ENCODE data around the gene SDHB. TPM values are rescaled to one million over a fixed set of nuclear protein-coding genes. Genes with fewer than 3 reads are reported as not detected.

The SDHB gene
- total RNA-seq, 1 experiment from 2014 or later = 336 TPM

DNA sequence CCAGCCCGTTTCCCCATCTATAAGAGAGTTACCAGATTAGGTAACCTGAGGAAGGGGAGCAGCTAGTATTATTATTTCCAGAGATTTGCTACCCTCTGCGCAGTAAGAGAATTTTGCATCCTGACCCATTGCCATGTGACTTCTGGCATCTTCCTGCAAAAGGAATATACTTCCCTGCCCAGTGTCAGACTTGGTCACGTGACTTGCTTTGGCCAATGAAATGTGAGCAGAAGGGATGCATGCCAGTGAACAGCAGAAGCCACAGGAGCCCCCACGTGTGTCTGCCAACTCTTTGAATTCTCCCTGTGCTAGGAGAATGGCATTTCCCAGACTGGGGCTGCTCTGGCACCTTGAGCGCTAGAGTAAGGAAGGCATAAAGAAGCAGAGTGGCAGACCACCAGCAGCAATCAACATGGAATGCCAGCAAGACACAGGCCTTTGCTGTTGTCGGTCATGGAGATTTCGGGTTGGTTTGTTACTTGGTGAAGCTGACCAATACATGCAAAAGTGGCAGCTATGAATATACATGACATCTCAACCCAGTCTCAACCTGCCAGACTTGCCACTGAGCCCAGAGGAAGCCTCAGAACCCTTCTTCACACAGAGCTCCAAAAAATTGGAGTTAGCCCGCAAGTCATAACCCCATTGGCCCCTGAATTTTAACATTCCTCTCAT lies 26.4 kb upstream of the SDHB start:
- Histone ChIP-seq H3K9me3 (ENCODE audit: low read length) (no peaks in the 10 kb centered on the region), H3K27me3 (ENCODE audit: low read length) (no peaks in the 10 kb centered on the region), H3K4me3 (ENCODE audit: low read length) (no peak overlapping the region), H3K9ac (ENCODE audit: low read length) (no peak overlapping the region), H3K4me1 (ENCODE audit: insufficient read depth, low read length) (no peaks in the 10 kb centered on the region), H3K9me2 (replicated peaks; ENCODE audit: low read length) (no peaks in the 10 kb centered on the region), H4K20me1 (ENCODE audit: low read length) (no peaks in the 10 kb centered on the region), H3K27ac (ENCODE audit: low read length) (no peak overlapping the region), H3K4me2 (ENCODE audit: low read length) (no peak overlapping the region), H2AFZ (ENCODE audit: low read length) (no peak overlapping the region), H3K79me2 (ENCODE audit: low read length) (no peaks in the 10 kb centered on the region), H3F3A (ENCODE audit: low read length, unreplicated experiment) (no peaks in the 10 kb centered on the region), H3K36me3 (ENCODE audit: low read depth, low read length) (no peaks in the 10 kb centered on the region)
- POLR2A ChIA-PET (ENCODE audit: unreplicated experiment) = no interaction called here
- no peak for DNase-seq
- TF ChIP-seq, protein P1, sequence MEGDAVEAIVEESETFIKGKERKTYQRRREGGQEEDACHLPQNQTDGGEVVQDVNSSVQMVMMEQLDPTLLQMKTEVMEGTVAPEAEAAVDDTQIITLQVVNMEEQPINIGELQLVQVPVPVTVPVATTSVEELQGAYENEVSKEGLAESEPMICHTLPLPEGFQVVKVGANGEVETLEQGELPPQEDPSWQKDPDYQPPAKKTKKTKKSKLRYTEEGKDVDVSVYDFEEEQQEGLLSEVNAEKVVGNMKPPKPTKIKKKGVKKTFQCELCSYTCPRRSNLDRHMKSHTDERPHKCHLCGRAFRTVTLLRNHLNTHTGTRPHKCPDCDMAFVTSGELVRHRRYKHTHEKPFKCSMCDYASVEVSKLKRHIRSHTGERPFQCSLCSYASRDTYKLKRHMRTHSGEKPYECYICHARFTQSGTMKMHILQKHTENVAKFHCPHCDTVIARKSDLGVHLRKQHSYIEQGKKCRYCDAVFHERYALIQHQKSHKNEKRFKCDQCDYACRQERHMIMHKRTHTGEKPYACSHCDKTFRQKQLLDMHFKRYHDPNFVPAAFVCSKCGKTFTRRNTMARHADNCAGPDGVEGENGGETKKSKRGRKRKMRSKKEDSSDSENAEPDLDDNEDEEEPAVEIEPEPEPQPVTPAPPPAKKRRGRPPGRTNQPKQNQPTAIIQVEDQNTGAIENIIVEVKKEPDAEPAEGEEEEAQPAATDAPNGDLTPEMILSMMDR (conservative IDR thresholded peaks at IDR 0.05; ENCODE audit: low read depth, low read length) = no peak
- TF ChIP-seq EZH2 (IDR thresholded peaks at IDR 0.05; ENCODE audit: low read length, unreplicated experiment) (no peak), EZH2phosphoT487 (IDR thresholded peaks at IDR 0.05; ENCODE audit: borderline replicate concordance, low read length) (no peak)
- CTCF ChIA-PET = no interaction called here
- no TSS peak for BruUV-seq (replicated peaks)
- intact Hi-C loops (cut with micrococcal nuclease) = no loop called here
- no peak for ATAC-seq

DNA sequence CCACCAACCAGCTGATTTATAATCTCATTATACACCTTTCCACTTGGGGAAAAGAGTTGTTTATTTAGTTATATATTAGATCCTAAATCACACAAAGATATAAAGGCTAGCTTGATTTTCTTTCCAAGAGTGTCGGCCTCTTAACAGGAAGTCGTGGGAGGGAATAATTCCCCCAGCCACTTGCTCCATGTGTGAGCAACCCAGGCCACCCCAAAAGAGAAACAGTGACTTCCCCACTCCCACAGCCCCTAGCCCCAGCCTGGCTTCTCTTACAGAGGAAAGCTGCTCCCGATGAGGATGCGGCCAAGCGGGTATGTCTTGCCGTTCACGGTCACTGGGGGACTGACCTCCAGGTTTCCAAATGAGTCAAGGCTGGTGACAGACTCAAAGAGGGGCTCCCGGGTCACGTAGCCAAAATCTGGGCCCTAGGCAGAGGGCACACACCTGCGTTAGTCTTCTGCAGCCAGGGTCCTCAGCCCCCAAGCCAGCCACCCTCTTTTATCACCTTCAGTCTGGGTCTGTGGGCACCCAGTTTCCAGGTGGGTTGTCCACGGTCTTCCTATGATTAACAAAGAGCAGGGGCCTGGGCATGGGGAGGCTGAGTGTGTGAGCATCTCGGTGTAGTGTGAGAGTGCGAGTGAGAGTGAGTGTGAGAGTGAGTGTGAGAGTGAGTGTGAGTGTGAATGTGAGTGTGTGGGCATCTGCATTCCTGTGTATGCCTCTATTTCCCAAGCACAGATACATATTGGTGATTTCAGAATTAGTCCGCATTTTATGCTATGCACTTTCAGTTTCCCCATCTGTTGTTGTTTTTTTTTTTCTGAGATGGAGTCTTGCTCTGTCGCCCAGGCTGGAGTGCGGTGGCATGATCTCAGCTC lies 25.4 kb upstream of the SDHB start:
- POLR2A ChIA-PET (ENCODE audit: unreplicated experiment) = no interaction called here
- Histone ChIP-seq H3K4me1 (ENCODE audit: insufficient read depth, low read length) (no peaks in the 10 kb centered on the region), H3K4me2 (ENCODE audit: low read length) (no peak overlapping the region), H3K27ac (ENCODE audit: low read length) (no peak overlapping the region), H2AFZ (ENCODE audit: low read length) (no peak overlapping the region), H3K9ac (ENCODE audit: low read length) (no peak overlapping the region), H3K27me3 (ENCODE audit: low read length) (no peaks in the 10 kb centered on the region), H4K20me1 (ENCODE audit: low read length) (no peaks in the 10 kb centered on the region), H3K9me3 (ENCODE audit: low read length) (no peaks in the 10 kb centered on the region), H3K4me3 (ENCODE audit: low read length) (no peak overlapping the region), H3K36me3 (ENCODE audit: low read depth, low read length) (no peaks in the 10 kb centered on the region), H3F3A (ENCODE audit: low read length, unreplicated experiment) (no peaks in the 10 kb centered on the region), H3K9me2 (replicated peaks; ENCODE audit: low read length) (no peaks in the 10 kb centered on the region), H3K79me2 (ENCODE audit: low read length) (no peaks in the 10 kb centered on the region)
- no TSS peak for BruUV-seq (replicated peaks)
- intact Hi-C loops (cut with micrococcal nuclease) = no loop called here
- DNase-seq = no peak
- CTCF ChIA-PET = no interaction called here
- TF ChIP-seq, protein P1 (conservative IDR thresholded peaks at IDR 0.05; ENCODE audit: low read depth, low read length) = no peak
- TF ChIP-seq EZH2 (IDR thresholded peaks at IDR 0.05; ENCODE audit: low read length, unreplicated experiment) (no peak), EZH2phosphoT487 (IDR thresholded peaks at IDR 0.05; ENCODE audit: borderline replicate concordance, low read length) (no peak)
- no peak for ATAC-seq
